ENCODE results near the gene RNH1. TPM values are rescaled to one million over a fixed set of nuclear protein-coding genes. Genes with fewer than 3 reads are reported as not detected.

RNH1 gene
- total and polyA plus RNA-seq, 2 of the 8 experiments (the other 6 are each of a cell fraction or from before 2014, with no cell fraction given): 48.7 to 49.8 TPM

DNA sequence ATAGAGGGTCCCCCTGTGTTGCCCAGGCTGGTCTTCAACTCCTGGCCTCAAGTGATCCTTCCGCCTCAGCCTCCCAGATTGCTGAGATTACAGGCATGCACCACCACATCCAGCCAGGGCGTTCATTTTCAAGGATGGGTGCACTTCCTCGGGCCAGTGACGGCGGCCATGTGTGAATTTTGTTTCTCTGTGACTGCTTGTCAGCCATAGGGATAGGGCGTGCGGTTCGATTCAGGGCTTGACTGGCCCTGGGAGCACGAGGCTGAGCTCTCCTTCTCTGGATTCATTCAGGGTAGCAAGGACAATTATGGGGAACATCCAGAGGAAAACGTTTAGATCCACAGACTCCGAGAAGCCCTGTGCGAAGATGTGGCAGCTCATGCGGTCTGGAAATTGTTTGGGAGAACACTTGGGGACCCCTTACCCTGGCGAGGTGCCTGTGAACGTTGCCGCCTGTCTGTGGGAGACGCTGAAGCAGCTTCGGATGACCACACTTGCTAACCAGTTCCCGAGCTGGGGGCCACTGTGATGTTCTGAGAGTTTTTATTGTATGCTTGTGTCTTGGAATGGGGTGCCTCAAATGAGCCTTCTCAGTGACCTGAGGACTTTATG is 54.0 kb downstream of the RNH1 start:
- no peak overlapping the region for H2AFZ ChIP-seq (ENCODE audit: low read length)
- H3K4me3 ChIP-seq (ENCODE audit: extremely low read depth in 1 of 4, insufficient read depth in 2 of 4, low read depth in 3 of 4, low read length in 4 of 4): no peak overlapping the region
- H3K36me3 ChIP-seq (ENCODE audit: control insufficient read depth in 2 of 4, insufficient read depth in 4 of 4, low read length in 3 of 4): peaks cover 2 to 11% (median 3%) of the 10 kb centered on the region in 4 experiments; a peak in 3 of 8 replicates
- H2BK120ac ChIP-seq (replicated peaks; ENCODE audit: low read depth, low read length): no peak overlapping the region
- H3K79me2 ChIP-seq (ENCODE audit: control insufficient read depth in 1 of 2, insufficient read depth in 2 of 2, low read length in 2 of 2): peaks cover 19 to 68% of the 10 kb centered on the region in 2 experiments
- no peak overlapping the region for H4K91ac ChIP-seq (replicated peaks; ENCODE audit: insufficient read length, low read length)
- H3K4me1 ChIP-seq (replicated peaks in 1 of 4; ENCODE audit: control insufficient read depth in 3 of 4, insufficient read depth in 4 of 4, low read length in 3 of 4): peaks cover 3 to 24% (median 11%) of the 10 kb centered on the region in 4 experiments
- no peaks in the 10 kb centered on the region for H3K9me3 ChIP-seq (ENCODE audit: insufficient read depth in 2 of 2, low read depth in 1 of 2, low read length in 1 of 2)
- no peak overlapping the region for H3K4me2 ChIP-seq (ENCODE audit: insufficient read depth in 1 of 2, low read depth in 2 of 2, low read length in 2 of 2)
- H3K23me2 ChIP-seq (ENCODE audit: low read depth, low read length): peaks cover 2% of the 10 kb centered on the region; the same call in 1 of the 2 replicates
- H2BK15ac ChIP-seq (ENCODE audit: low read length): no peak overlapping the region
- H3K14ac ChIP-seq (ENCODE audit: insufficient read length): no peak overlapping the region
- H3K27ac ChIP-seq (ENCODE audit: low read depth, low read length): no peak overlapping the region
- DNase-seq (ENCODE audit: low read depth in 1 of 2, low spot score in 2 of 2) (no peak), FAIRE-seq (no peak)
- H3K56ac ChIP-seq (replicated peaks; ENCODE audit: insufficient read length, low read depth, low read length): no peak overlapping the region
- no peak overlapping the region for H2BK20ac ChIP-seq (ENCODE audit: low read length)
- H3K23ac ChIP-seq (ENCODE audit: insufficient read length): no peak overlapping the region
- H4K5ac ChIP-seq (ENCODE audit: insufficient read length, low read depth, low read length): no peak overlapping the region
- H2BK12ac ChIP-seq (ENCODE audit: low read depth, low read length): no peak overlapping the region
- no peak overlapping the region for H3K4ac ChIP-seq (replicated peaks; ENCODE audit: insufficient read length, low read depth, low read length)
- ChIA-PET POLR2A (ENCODE audit: partially characterized antibody) (interaction anchor here (0.5 to 4.0 kb wide), 6 partner anchors 9 to 40 kb away, joined by 3 to 19 read pairs (median 4); no protein-coding TSS in a partner anchor), CTCF (ENCODE audit: partially characterized antibody) (interaction anchor here (0.7 to 1.3 kb wide), 4 partner anchors 48 to 89 kb away, joined by 3 to 5 read pairs (median 3); no protein-coding TSS in a partner anchor)
- no peak overlapping the region for H4K8ac ChIP-seq (ENCODE audit: extremely low read depth, insufficient read depth, low read length)
- H3K18ac ChIP-seq (ENCODE audit: extremely low read depth, low read length): no peak overlapping the region
- WGBS, 2 experiments (ENCODE audit: extremely low coverage in 1 of 2, insufficient coverage in 1 of 2, insufficient read length in 1 of 2, insufficient replicate concordance in 2 of 2, low coverage in 1 of 2, low lambda C conversion rate in 2 of 2, missing lambda C conversion rate in 1 of 2): 96% methylated on average over 19 of the region's 19 CpGs; no CpG with 5 or more reads in 1 of the 2 experiments
- no peak overlapping the region for H3K9ac ChIP-seq (replicated peaks in 1 of 4; ENCODE audit: extremely low read depth in 1 of 4, low read depth in 3 of 4, low read length in 3 of 4)
- H3K27me3 ChIP-seq (replicated peaks in 1 of 4; ENCODE audit: control insufficient read depth in 3 of 4, extremely low read depth in 1 of 4, insufficient read depth in 3 of 4, low read length in 3 of 4): no peaks in the 10 kb centered on the region
- H2AK5ac ChIP-seq (ENCODE audit: low read depth, low read length): no peak overlapping the region
- TF ChIP-seq SRF (IDR thresholded peaks at IDR 0.05; ENCODE audit: low read depth, low read length) (no peak), POLR2A (IDR thresholded peaks at IDR 0.05; ENCODE audit: control extremely low read depth in 1 of 2, low read depth in 2 of 2, low read length in 2 of 2) (no peak), CTCF (IDR thresholded peaks at IDR 0.05; ENCODE audit: control extremely low read depth in 1 of 3, insufficient read depth in 1 of 3, low read depth in 1 of 3, low read length in 3 of 3) (no peak), CBX5 (IDR thresholded peaks at IDR 0.05; ENCODE audit: low read depth, low read length) (no peak)
- H3K79me1 ChIP-seq (ENCODE audit: low read depth, low read length): peaks cover 18% of the 10 kb centered on the region; the same call in 1 of the 2 replicates
- no peak overlapping the region for H2BK5ac ChIP-seq (ENCODE audit: low read depth, low read length)
- peaks cover 15 to 23% of the 10 kb centered on the region in 2 experiments for H4K20me1 ChIP-seq (replicated peaks in 1 of 2; ENCODE audit: control insufficient read depth in 1 of 2, insufficient read depth in 2 of 2, low read length in 2 of 2)

All from H1 (cell line).